ENCODE data around the gene STK17A.
"Not testable (repeated sequence)": the region's sequence is repeated elsewhere in the genome, so short reads cannot be mapped to it uniquely, and the experiment has no call there.

The STK17A gene

GRCh38 chr7:43591558-43592180 lies 8.8 kb downstream of the STK17A start:
- no peaks in the 10 kb centered on the region for H3K27me3 ChIP-seq (replicated peaks)
- peaks cover 6% of the 10 kb centered on the region for H3K36me3 ChIP-seq (replicated peaks)
- no peak for DNase-seq
- no peak for TF ChIP-seq CTCF (IDR thresholded peaks at IDR 0.05; ENCODE audit: low read depth, low read length, missing control alignments)
- no peak overlapping the region for H3K4me3 ChIP-seq (ENCODE audit: low read depth, low read length)
- peak overlapping the region; percentile 52 for H3K27ac ChIP-seq
- in situ Hi-C loops (cut with HindIII; ENCODE audit: low pct_ligation_motif_present, low sequenced_read_pairs): no loop called here

GRCh38 chr7:43592326-43592725 lies 9.4 kb downstream of the STK17A start:
- H3K4me3 ChIP-seq (ENCODE audit: low read depth, low read length): no peak overlapping the region
- in situ Hi-C loops (cut with HindIII; ENCODE audit: low pct_ligation_motif_present, low sequenced_read_pairs): no loop called here

GRCh38 chr7:43593010-43593409 lies 10.1 kb downstream of the STK17A start:
- peaks cover 15% of the 10 kb centered on the region for H3K36me3 ChIP-seq (replicated peaks)
- H3K27ac ChIP-seq: peak overlapping the region; percentile 12
- no peaks in the 10 kb centered on the region for H3K27me3 ChIP-seq (replicated peaks)
- no peak for TF ChIP-seq CTCF (IDR thresholded peaks at IDR 0.05; ENCODE audit: low read depth, low read length, missing control alignments)
- DNase-seq: no peak
- in situ Hi-C loops (cut with HindIII; ENCODE audit: low pct_ligation_motif_present, low sequenced_read_pairs): no loop called here
- H3K4me3 ChIP-seq (ENCODE audit: low read depth, low read length): no peak overlapping the region

More at GRCh38 chr7:43592326-43592725, 9.4 kb downstream of the STK17A start:
- no peak overlapping the region for H3K27ac ChIP-seq
- no peak for TF ChIP-seq CTCF (IDR thresholded peaks at IDR 0.05; ENCODE audit: low read depth, low read length, missing control alignments)
- no peaks in the 10 kb centered on the region for H3K27me3 ChIP-seq (replicated peaks)
- DNase-seq: no peak
- H3K36me3 ChIP-seq (replicated peaks): peaks cover 10% of the 10 kb centered on the region

- Histone ChIP-seq H3K36me3 (replicated peaks) (peaks cover 21% of the 10 kb centered on the region), H3K27ac (no peak overlapping the region), H3K27me3 (replicated peaks) (no peaks in the 10 kb centered on the region), H3K4me3 (ENCODE audit: low read depth, low read length) (no peak overlapping the region)
- TF ChIP-seq CTCF (IDR thresholded peaks at IDR 0.05; ENCODE audit: low read depth, low read length, missing control alignments): no peak
- no peak for DNase-seq
- in situ Hi-C loops (cut with HindIII; ENCODE audit: low pct_ligation_motif_present, low sequenced_read_pairs): no loop called here
These were observed 11.1 kb downstream of the STK17A start for GRCh38 chr7:43594020-43594419.

DNA sequence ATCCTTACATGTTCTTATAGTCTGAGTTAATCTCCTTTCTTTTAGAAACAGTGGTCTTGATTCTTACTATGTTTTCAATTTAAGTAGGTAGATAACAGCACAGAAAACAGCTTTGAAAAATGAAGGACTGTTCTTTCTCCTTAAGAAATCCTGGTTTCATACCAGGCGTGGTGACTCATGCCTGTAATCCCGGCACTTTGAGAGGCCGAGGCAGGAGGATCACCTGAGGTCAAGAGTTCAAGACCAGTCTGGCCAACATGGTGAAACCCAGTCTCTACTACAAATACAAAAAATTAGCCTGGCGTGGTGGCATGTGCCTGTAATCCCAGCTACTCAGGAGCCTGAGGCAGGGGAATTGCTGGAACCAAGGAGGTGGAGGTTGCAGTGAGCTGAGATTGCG lies 13.5 kb downstream of the STK17A start:
- H3K27ac ChIP-seq; DNase-seq; in situ Hi-C loops (cut with HindIII; ENCODE audit: low pct_ligation_motif_present, low sequenced_read_pairs); H3K4me3 ChIP-seq (ENCODE audit: low read depth, low read length); H3K27me3 ChIP-seq (replicated peaks): not testable (repeated sequence)
- peaks cover 37% of the 10 kb centered on the region for H3K36me3 ChIP-seq (replicated peaks)

- no peak for TF ChIP-seq CTCF (IDR thresholded peaks at IDR 0.05; ENCODE audit: low read depth, low read length, missing control alignments)
- no peak for DNase-seq
- no peak overlapping the region for H3K4me3 ChIP-seq (ENCODE audit: low read depth, low read length)
- no peaks in the 10 kb centered on the region for H3K27me3 ChIP-seq (replicated peaks)
- peaks cover 44% of the 10 kb centered on the region for H3K36me3 ChIP-seq (replicated peaks)
- in situ Hi-C loops (cut with HindIII; ENCODE audit: low pct_ligation_motif_present, low sequenced_read_pairs): no loop called here
- no peak overlapping the region for H3K27ac ChIP-seq
These were observed 17.1 kb downstream of the STK17A start for GRCh38 chr7:43600056-43600455.
